Activated T-helper 1 cell treated with Interleukin-2 at 50 U/mL for 16 hours (primary cell): ENCODE measurements around the gene SCN4A.
"Not testable (repeated sequence)": the region's sequence is repeated elsewhere in the genome, so short reads cannot be mapped to it uniquely, and the experiment has no call there.

ENCODE experiments used
- DNase-seq: peaks from one replicate; pipeline ENCODE4 v3.0.0-alpha.2; 2020; ENCODE audit warnings: low read depth

Gene SCN4A

GRCh38 chr17:63916566-63917185 lies 56.0 kb downstream of the SCN4A start:
- DNase-seq, result no peak

GRCh38 chr17:63915753-63916152 lies 57.0 kb downstream of the SCN4A start:
- not testable (repeated sequence) for DNase-seq

- no peak for DNase-seq
Measured at GRCh38 chr17:63914471-63914870, 58.2 kb downstream of the SCN4A start.

GRCh38 chr17:63911657-63912100 lies 61.0 kb downstream of the SCN4A start:
- peak; percentile 38 for DNase-seq

- no peak for DNase-seq
Measured at GRCh38 chr17:63911041-63911635, 61.6 kb downstream of the SCN4A start, which contains the start of gene CSHL1. TSS of gene CSHL1 (minus strand) at chr17:63911258. CDS start at chr17:63911196, 62 bp downstream.

GRCh38 chr17:63910096-63910495 lies 62.6 kb downstream of the SCN4A start:
- DNase-seq, result no peak

GRCh38 chr17:63909586-63909985 lies 63.1 kb downstream of the SCN4A start:
- not testable (repeated sequence) for DNase-seq

- not testable (repeated sequence) for DNase-seq
Measured at GRCh38 chr17:63907161-63907778, 65.4 kb downstream of the SCN4A start.

GRCh38 chr17:63904796-63905195 lies 67.9 kb downstream of the SCN4A start:
- not testable (repeated sequence) for DNase-seq

- DNase-seq, result not testable (repeated sequence)
Measured at GRCh38 chr17:63903787-63904201, 68.9 kb downstream of the SCN4A start.

- DNase-seq, result not testable (repeated sequence)
Measured at GRCh38 chr17:63901971-63902370, 70.7 kb downstream of the SCN4A start.

- not testable (repeated sequence) for DNase-seq
Measured at GRCh38 chr17:63898899-63899798, 73.6 kb downstream of the SCN4A start.

- DNase-seq, result not testable (repeated sequence)
Measured at GRCh38 chr17:63896524-63897354, 76.0 kb downstream of the SCN4A start, which contains the start of gene CSH1. TSS of gene CSH1 (minus strand) at chr17:63896574. CDS start at chr17:63896511, 63 bp downstream.

- DNase-seq, result not testable (repeated sequence)
Measured at GRCh38 chr17:63894821-63895220, 77.9 kb downstream of the SCN4A start.

GRCh38 chr17:63894021-63894420 lies 78.7 kb downstream of the SCN4A start:
- not testable (repeated sequence) for DNase-seq

- not testable (repeated sequence) for DNase-seq
Measured at GRCh38 chr17:63892316-63893037, 80.2 kb downstream of the SCN4A start.

- not testable (repeated sequence) for DNase-seq
Measured at GRCh38 chr17:63889026-63889848, 83.5 kb downstream of the SCN4A start.
